Kidney (tissue), 14 donors: Measurements from ENCODE around the gene TRAIP. TPM values are rescaled to one million over a fixed set of nuclear protein-coding genes. Genes with fewer than 3 reads are reported as not detected.

Experiments used
- DNase-seq, 5 donors: peaks; one replicate each; pipeline ENCODE4 v3.0.0-alpha.2; 2013 to 2020
- FAIRE-seq: peaks from 2 replicates; lab custom pipeline; 2012; peaks lifted over from hg19 to GRCh38; lab: Jason Lieb, UNC
- H3K27ac ChIP-seq, 2 donors: one replicate each; pipeline ENCODE4 v1.7.0; 2013; ENCODE audit warnings: low read depth in 2 of 2, low read length in 2 of 2, inconsistent platforms in 1 of 2
- H3K27me3 ChIP-seq: one replicate; pipeline ENCODE4 v1.7.1; 2013; ENCODE audit warnings: low read length, inconsistent platforms; ENCODE audit not compliant: control insufficient read depth, insufficient read depth
- H3K36me3 ChIP-seq, 3 donors: one replicate each; pipeline versions ENCODE4 v1.7.0 to v1.7.1; 2013; ENCODE audit warnings: low read length in 3 of 3, control low read depth in 1 of 3, inconsistent platforms in 1 of 3; ENCODE audit not compliant: insufficient read depth in 3 of 3, control insufficient read depth in 2 of 3
- H3K4me1 ChIP-seq, 3 donors: one replicate each; pipeline versions ENCODE4 v1.7.0 to v1.7.1; 2013; ENCODE audit warnings: low read length in 3 of 3, inconsistent platforms in 1 of 3, low read depth in 1 of 3; ENCODE audit not compliant: control insufficient read depth in 2 of 3, insufficient read depth in 2 of 3
- H3K4me3 ChIP-seq, 3 donors: one replicate each; pipeline versions ENCODE4 v1.7.0 to v1.8.1; 2013; ENCODE audit warnings: low read length in 3 of 3, control low read depth in 1 of 3, inconsistent platforms in 1 of 3
- H3K9ac ChIP-seq, 3 donors: one replicate each; pipeline versions ENCODE4 v1.7.0 to v1.7.1; 2013; ENCODE audit warnings: low read length in 3 of 3, control low read depth in 1 of 3, inconsistent platforms in 1 of 3
- H3K9me3 ChIP-seq, 3 donors: one replicate each; pipeline versions ENCODE4 v1.7.0 to v1.7.1; 2013; ENCODE audit warnings: low read length in 3 of 3, control low read depth in 1 of 3, inconsistent platforms in 1 of 3; ENCODE audit not compliant: control insufficient read depth in 2 of 3, insufficient read depth in 1 of 3
- CTCF ChIP-seq: IDR thresholded peaks from 3 replicates; pipeline ENCODE4 v1.5.1; 2012; ENCODE audit warnings: mild to moderate bottlenecking, moderate library complexity, borderline replicate concordance; ENCODE audit not compliant: insufficient read depth; ENCODE audit errors: extremely low read depth
- intact Hi-C: fragments of 100-400 bp; cut with DNase I; formaldehyde crosslinking; loops from one replicate; pipeline ENCODE4 v1.11.1; 2022
- polyA plus RNA-seq: library from polyadenylated mRNA; stranded (reverse); fragments of 350-450 nt; fragmentation: Illumina TruSeq; extraction: RNeasy Lipid Tissue Mini Kit (QIAGEN cat#74804); gene quantifications from one replicate; pipeline ENCODE4 v1.2.3, GENCODE V29; 2014; ENCODE audit warnings: low read depth, low replicate concordance; ENCODE audit not compliant: insufficient read depth
- total RNA-seq: library from RNA; stranded (reverse); fragmentation: NEBNext Ultra II Directional; extraction: Animal tissue kit (Norgen Biotek cat#: 25700); gene quantifications from one replicate; pipeline ENCODE4 v1.2.1, GENCODE V29; 2021
- donor health status: control.
- donor health status: control.
- donor health status: control.
- donor health status: control.
- donor health status: control.
- donor health status: DM: yes; HTN: yes; CAD: no.
- donor health status: Normal renal cell carcinoma (clear cell type).

TRAIP gene
- total and polyA plus RNA-seq, 2 donors from 2014 or later: 0.71 to 1.9 TPM

DNA sequence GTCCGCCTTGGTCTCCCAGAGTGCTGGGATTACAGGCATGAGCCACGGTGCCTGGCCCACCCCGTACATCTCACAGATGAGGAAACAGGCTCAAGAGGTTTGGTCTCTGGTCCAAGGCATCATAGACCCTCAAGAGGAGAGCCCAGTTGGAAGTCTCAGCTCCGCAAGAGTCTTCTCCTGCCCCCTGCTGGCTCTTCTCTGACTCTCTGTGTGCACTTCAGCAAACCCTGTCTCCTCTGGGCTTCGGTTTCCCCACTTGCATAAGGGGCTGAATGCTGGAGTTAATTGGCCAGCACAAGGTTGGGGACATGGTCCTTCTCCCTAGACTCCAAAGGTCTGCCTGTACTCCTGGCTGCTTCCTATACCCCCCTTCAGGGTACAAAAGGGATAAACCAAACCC is 43.5 kb upstream of the TRAIP start:
- Histone ChIP-seq H3K27me3 (no peaks in the 10 kb centered on the region), H3K4me1 (peaks cover 0 to 6% (median 0%) of the 10 kb centered on the region in 3 donors), H3K9ac (no peak overlapping the region), H3K36me3 (no peaks in the 10 kb centered on the region), H3K4me3 (no peak overlapping the region), H3K9me3 (no peaks in the 10 kb centered on the region), H3K27ac (no peak overlapping the region)
- FAIRE-seq (no peak), DNase-seq (peak in 1 of 5 donors; percentile 43)
- intact Hi-C loops: no loop called here
- TF ChIP-seq CTCF: no peak

- DNase-seq (no peak), FAIRE-seq (no peak)
- Histone ChIP-seq H3K9ac (no peak overlapping the region), H3K9me3 (no peaks in the 10 kb centered on the region), H3K27me3 (no peaks in the 10 kb centered on the region), H3K4me1 (peaks cover 0 to 5% (median 0%) of the 10 kb centered on the region in 3 donors), H3K36me3 (no peaks in the 10 kb centered on the region), H3K27ac (no peak overlapping the region), H3K4me3 (no peak overlapping the region)
- intact Hi-C loops: no loop called here
- TF ChIP-seq CTCF: no peak
Observed at GRCh38 chr3:49898991-49899390, 42.6 kb upstream of the TRAIP start.

GRCh38 chr3:49896345-49896744 is 40.0 kb upstream of the TRAIP start:
- intact Hi-C loops: no loop called here
- H3K9ac ChIP-seq: no peak overlapping the region
- no peak for FAIRE-seq

More at GRCh38 chr3:49896345-49896744, 40.0 kb upstream of the TRAIP start:
- DNase-seq: no peak
- Histone ChIP-seq H3K27me3 (no peaks in the 10 kb centered on the region), H3K4me1 (no peaks in the 10 kb centered on the region), H3K4me3 (no peak overlapping the region), H3K9me3 (no peaks in the 10 kb centered on the region), H3K36me3 (no peaks in the 10 kb centered on the region), H3K27ac (no peak overlapping the region)
- no peak for TF ChIP-seq CTCF
